Peyer's patch (tissue), 4 donors: ENCODE results near the gene VWA7. TPM values are rescaled to one million over a fixed set of nuclear protein-coding genes. Genes with fewer than 3 reads are reported as not detected.

Experiments used
- DNase-seq, 3 donors: peaks; one replicate each; pipeline ENCODE4 v3.0.0-alpha.2; 2017 to 2019
- H3K27ac ChIP-seq, 4 donors: fragments of 200-600 bp; sonication (generic); one replicate each; pipeline ENCODE4 v1.5.1; 2016 to 2019
- H3K27me3 ChIP-seq, 2 donors: fragments of 200-600 bp; sonication (generic); one replicate each; pipeline ENCODE4 v1.5.1; 2019
- H3K36me3 ChIP-seq, 3 donors: fragments of 200-600 bp; sonication (generic); one replicate each; pipeline ENCODE4 v1.5.1; 2016 to 2019
- H3K4me1 ChIP-seq, 4 donors: fragments of 200-600 bp; sonication (generic); one replicate each; pipeline ENCODE4 v1.5.1; 2016 to 2019
- H3K4me3 ChIP-seq, 4 donors: fragments of 200-600 bp; sonication (generic); 1 replicate in 3 of 4; 2 replicates in 1 of 4; pipeline ENCODE4 v1.5.1; 2016 to 2019; ENCODE audit warnings: mild to moderate bottlenecking in 1 of 4
- H3K9me3 ChIP-seq, 4 donors: fragments of 200-600 bp; sonication (generic); one replicate each; pipeline ENCODE4 v1.5.1; 2016 to 2019; ENCODE audit warnings: mild to moderate bottlenecking in 1 of 4
- CTCF ChIP-seq, 6 experiments: fragments of 450-650 bp in 4 of 6; fragments of 200-600 bp in 2 of 6; sonication (generic) in 1 of 6; IDR thresholded peaks; one replicate each; pipeline ENCODE4 v1.5.1; 2017 to 2019; ENCODE audit warnings: antibody characterized with exemption in 6 of 6, mild to moderate bottlenecking in 3 of 6, moderate library complexity in 1 of 6
- POLR2A ChIP-seq, 2 donors: fragments of 450-650 bp; IDR thresholded peaks; one replicate each; pipeline ENCODE4 v1.5.1; 2017; ENCODE audit warnings: antibody characterized with exemption in 2 of 2, mild to moderate bottlenecking in 2 of 2, moderate library complexity in 2 of 2
- total RNA-seq, 4 donors: library from RNA; depleted of rRNA; stranded (reverse); fragments of >200 nt; gene quantifications; one replicate each; pipeline ENCODE4 v1.1.0, GENCODE V29; 2016

Gene VWA7
- total RNA-seq, 4 donors from 2014 or later, result 16.8 to 26.0 (median 19.7) TPM; not detected in 1

GRCh38 chr6:31742894-31743293 lies 34.2 kb downstream of the VWA7 start:
- H3K27me3 ChIP-seq, result no peaks in the 10 kb centered on the region
- H3K27ac ChIP-seq, result no peak overlapping the region
- no peak overlapping the region for H3K4me3 ChIP-seq
- H3K9me3 ChIP-seq, result no peaks in the 10 kb centered on the region
- no peak for DNase-seq
- H3K36me3 ChIP-seq, result no peaks in the 10 kb centered on the region
- no peak for TF ChIP-seq CTCF (IDR thresholded peaks at IDR 0.05)
- no peak for TF ChIP-seq POLR2A (IDR thresholded peaks at IDR 0.05)
- peaks cover 4 to 22% (median 20%) of the 10 kb centered on the region in 4 donors for H3K4me1 ChIP-seq

- no peaks in the 10 kb centered on the region for H3K9me3 ChIP-seq
- TF ChIP-seq POLR2A (IDR thresholded peaks at IDR 0.05) (no peak), CTCF (IDR thresholded peaks at IDR 0.05) (no peak)
- no peak for DNase-seq
- peaks cover 6 to 33% (median 31%) of the 10 kb centered on the region in 4 donors for H3K4me1 ChIP-seq
- no peaks in the 10 kb centered on the region for H3K27me3 ChIP-seq
- H3K27ac ChIP-seq, result no peak overlapping the region
- H3K36me3 ChIP-seq, result no peaks in the 10 kb centered on the region
- no peak overlapping the region for H3K4me3 ChIP-seq
These were observed 35.3 kb downstream of the VWA7 start for GRCh38 chr6:31741815-31742214.

- no peaks in the 10 kb centered on the region for H3K27me3 ChIP-seq
- no peaks in the 10 kb centered on the region for H3K9me3 ChIP-seq
- TF ChIP-seq CTCF (IDR thresholded peaks at IDR 0.05) (no peak), POLR2A (IDR thresholded peaks at IDR 0.05) (no peak)
- DNase-seq, result no peak
- H3K4me3 ChIP-seq, result peak overlapping the region; percentile 63 to 91 (median 70)
- H3K27ac ChIP-seq, result peak overlapping the region; percentile 73 to 96 (median 94)
- H3K4me1 ChIP-seq, result peaks cover 9 to 36% (median 33%) of the 10 kb centered on the region in 4 donors
- no peaks in the 10 kb centered on the region for H3K36me3 ChIP-seq
These were observed 36.5 kb downstream of the VWA7 start for GRCh38 chr6:31740397-31741223.

GRCh38 chr6:31739639-31740396 lies 37.3 kb downstream of the VWA7 start, which contains the start of gene MSH5:
Gene MSH5, plus strand, starts transcription at chr6:31740005. Its CDS starts 462 bp downstream, at chr6:31740467.
- Histone ChIP-seq H3K4me3 (peak within 1 kb of the TSS; percentile 63 to 91 (median 70)), H3K4me1 (peaks cover 9 to 37% (median 33%) of the 10 kb centered on the region in 4 donors), H3K27me3 (no peaks in the 10 kb centered on the region), H3K9me3 (no peaks in the 10 kb centered on the region), H3K36me3 (no peaks in the 10 kb centered on the region), H3K27ac (peak within 1 kb of the TSS; percentile 84 to 96 (median 94))
- peak; percentile 94 to 99 (median 99) for DNase-seq
- TF ChIP-seq CTCF (IDR thresholded peaks at IDR 0.05) (peak in 1 of 6 experiments; percentile 7), POLR2A (IDR thresholded peaks at IDR 0.05) (peak; percentile 32 to 61)
